ENCODE results near the gene DDX43.
A peak's percentile ranks its signal among the peaks of the same experiment; 100 is the strongest.
"Not testable (repeated sequence)": the region's sequence is repeated elsewhere in the genome, so short reads cannot be mapped to it uniquely, and the experiment has no call there.

The DDX43 gene

DNA sequence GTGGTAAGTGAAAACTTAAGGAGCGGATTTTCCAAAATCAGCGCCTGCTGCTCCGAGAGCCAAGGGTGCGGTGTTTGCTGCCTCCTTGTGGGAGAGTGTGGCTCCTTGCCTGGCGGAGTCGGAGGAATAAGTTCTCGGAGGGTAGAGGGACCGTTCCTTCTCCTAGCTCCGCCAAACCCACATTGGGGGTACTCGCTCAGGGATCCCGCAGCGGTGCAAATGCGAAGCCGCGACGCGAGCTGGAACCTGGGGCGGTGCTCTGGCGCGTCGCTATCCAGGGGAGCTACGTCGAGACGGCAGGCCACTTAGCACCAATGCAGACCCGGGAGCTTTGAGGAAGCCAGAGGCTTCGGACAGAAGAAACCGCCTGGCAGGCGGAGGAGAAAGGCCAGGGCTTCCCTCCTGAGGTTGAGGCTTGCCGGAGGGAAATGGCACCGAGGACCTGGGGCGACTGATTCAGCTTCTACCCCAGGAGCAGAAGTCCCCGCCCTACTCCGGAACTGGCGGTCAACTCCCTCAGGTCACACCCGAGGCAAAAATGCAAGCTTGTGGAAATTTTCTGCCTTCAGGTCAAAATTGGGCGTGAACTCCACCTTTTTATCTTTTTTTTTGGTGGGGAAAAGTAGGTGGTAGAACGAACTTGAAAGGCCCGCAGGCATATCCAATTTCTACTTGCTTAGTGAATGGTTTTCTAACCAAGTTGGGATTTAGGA is 5.7 kb upstream of the DDX43 start:
- peak; percentile 45 for DNase-seq (ENCODE audit: low read depth)

- no peak for DNase-seq (ENCODE audit: low read depth)
Measured at GRCh38 chr6:73389854-73390253, 4.8 kb upstream of the DDX43 start.

DNA sequence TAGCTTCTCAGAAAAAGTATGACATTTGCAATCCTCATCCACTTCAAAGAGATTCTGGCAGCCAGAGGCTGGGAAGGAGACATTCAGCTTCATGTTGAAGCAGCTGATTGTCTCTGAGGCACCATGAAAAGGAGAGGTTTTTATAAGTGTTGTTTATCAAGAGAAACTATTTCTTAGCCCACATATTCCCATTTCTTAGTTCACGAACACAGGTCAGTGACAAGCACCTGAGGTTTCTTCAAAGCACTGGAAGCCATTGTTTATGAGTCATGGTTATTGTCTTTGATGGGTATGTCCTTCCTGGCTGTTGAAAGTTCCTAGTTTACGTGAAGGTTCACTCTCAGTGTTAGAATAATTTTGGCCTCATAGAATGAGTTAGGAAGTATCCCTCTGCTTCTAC is 3.0 kb upstream of the DDX43 start:
- no peak for DNase-seq (ENCODE audit: low read depth)

GRCh38 chr6:73392188-73392587 is 2.4 kb upstream of the DDX43 start:
- not testable (repeated sequence) for DNase-seq (ENCODE audit: low read depth)

DNA sequence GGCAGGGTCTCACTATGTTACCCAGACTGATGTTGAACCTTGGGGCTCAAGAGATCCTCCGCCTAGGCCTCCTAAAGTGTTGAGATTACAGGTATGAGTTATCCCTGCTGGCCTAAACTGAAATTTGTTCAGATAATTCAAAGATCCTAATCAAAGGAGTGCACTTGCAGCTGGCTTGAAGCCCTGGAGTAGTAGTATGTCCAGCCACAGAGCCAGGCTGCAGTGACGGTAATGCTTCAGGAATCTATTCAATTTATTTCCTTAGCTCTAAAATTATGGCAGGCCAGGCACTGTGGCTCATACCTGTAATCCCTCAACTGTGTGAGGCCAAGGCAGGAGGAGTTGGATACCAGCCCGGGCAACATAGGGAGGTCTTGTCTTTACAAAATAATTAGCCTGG is 1.4 kb upstream of the DDX43 start:
- DNase-seq (ENCODE audit: low read depth): no peak

GRCh38 chr6:73395875-73396274 is 1.2 kb downstream of the DDX43 start:
- no peak for DNase-seq (ENCODE audit: low read depth)

DNA sequence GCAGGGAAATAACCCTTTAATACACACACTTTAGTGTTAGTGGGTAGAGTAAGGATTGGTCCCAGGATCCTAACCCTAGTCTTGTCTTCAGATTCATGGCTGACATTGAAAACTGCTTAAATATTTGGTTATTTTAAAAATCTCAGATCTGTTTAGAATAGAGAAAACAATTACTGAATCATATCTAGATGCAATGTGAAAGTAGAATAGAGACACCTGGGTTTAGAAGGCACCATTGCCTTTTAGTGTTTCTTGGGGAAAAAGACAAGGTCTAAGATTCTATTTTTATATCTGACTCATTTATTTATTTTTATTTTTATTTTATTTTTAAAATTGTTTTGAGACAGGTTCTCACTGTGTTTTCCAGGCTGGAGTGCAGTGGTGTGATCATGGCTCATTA is 6.0 kb downstream of the DDX43 start:
- DNase-seq (ENCODE audit: low read depth): no peak

- no peak for DNase-seq (ENCODE audit: low read depth)
Measured at GRCh38 chr6:73409395-73409794, 14.8 kb downstream of the DDX43 start.

- no peak for DNase-seq (ENCODE audit: low read depth)
Measured at GRCh38 chr6:73413102-73413501, 18.5 kb downstream of the DDX43 start.

DNA sequence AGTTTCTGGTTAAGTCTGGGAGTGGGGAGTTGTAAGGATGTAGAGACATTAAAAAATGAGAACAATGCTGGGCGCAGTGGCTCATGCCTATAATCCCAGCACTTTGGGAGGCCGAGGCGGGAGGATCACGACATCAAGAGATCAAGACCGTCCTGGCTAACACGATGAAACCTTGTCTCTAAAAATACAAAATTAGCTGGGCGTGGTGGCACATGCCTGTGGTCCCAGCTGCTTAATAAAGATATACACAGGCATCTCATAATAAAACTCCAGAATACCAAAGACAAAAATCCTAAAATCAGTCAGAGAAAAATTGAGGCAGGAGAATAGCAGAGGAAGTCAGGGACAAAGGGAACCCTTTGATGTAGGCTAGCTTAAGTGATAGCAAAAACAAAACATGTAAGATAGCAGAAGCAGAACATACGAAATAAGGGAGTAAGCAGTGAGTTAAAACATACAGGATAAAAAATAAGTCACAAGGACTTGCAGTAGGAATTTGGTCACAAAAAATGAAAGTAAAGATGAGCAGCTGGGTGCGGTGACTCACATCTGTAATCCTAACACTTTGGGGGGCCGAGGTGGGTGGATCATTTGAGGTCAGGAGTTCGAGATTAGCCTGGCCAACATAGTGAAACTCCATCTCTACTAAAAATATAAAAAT is 23.6 kb downstream of the DDX43 start:
- no peak for DNase-seq (ENCODE audit: low read depth)

GRCh38 chr6:73421534-73421933 is 26.9 kb downstream of the DDX43 start:
- DNase-seq (ENCODE audit: low read depth): no peak

GRCh38 chr6:73435236-73435635 is 40.6 kb downstream of the DDX43 start:
- DNase-seq (ENCODE audit: low read depth): no peak

- no peak for DNase-seq (ENCODE audit: low read depth)
Measured at GRCh38 chr6:73443555-73443954, 48.9 kb downstream of the DDX43 start.

DNA sequence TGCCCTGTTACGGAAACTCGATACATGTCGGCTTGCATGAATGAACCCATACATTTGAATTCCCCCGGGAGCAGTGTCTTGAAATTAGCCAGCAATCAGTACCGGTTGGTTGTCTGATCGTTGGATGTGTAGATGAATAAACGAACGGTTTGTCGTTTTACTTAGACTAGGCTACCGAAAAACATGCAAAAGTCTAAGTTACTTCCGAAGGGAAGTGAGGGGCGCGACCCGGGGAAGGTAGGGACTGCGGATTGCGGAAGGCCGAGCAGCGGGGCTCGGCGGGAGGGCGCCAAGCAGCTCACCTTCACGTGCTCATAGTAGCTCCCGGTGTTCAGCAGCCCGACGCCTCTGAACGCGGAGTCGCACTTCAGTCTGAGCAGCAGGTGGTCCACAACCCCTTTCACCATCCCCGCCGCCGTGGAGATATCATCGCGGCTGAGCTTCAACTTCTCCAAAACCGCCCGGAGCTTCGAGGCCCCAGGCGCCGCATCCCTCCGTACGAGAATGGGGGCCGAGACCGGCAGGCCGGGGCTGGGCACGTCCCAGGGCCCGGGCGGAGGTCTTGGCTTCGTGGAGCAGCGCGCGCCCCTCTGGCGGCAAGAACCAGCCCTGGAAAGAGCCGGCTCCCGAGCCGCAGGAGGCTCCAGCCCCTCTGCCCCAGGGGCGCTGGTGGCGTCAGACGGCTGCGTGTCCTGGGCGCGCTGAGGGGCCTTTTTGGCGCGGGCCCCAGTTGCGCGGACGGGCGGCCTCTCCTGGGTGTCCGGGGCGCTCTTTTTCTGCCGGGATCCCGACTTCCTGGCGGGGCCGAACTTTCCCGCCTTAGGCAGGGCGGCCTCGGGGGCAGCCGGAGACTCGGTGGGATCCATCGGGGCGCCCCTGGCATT is 56.8 kb downstream of the DDX43 start:
- peak; percentile 26 for DNase-seq (ENCODE audit: low read depth)

DNA sequence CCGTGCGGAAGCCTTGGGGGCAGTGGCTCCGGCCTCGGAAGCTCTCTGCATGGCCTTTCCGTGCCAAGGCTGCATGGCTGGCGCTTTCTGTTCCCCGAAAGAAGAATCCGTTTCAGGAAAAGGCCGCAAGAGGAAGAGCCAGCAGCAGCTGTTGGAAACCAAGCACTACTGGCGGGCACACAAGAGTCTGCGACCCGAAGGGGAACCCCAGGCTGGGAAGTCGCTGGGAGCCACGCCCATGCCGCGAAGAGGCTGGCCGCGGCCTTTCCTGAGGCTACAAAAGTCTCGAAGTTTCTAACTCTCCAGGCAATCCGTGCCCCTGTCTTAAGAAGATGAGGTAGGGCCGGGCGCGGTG is 57.5 kb downstream of the DDX43 start, which contains the start of gene CGAS:
TSS of gene CGAS (minus strand) at position 191 of the 355 bp plus-strand sequence. CDS start at position 75, 116 bp downstream.
- peak; percentile 63 for DNase-seq (ENCODE audit: low read depth)

DNA sequence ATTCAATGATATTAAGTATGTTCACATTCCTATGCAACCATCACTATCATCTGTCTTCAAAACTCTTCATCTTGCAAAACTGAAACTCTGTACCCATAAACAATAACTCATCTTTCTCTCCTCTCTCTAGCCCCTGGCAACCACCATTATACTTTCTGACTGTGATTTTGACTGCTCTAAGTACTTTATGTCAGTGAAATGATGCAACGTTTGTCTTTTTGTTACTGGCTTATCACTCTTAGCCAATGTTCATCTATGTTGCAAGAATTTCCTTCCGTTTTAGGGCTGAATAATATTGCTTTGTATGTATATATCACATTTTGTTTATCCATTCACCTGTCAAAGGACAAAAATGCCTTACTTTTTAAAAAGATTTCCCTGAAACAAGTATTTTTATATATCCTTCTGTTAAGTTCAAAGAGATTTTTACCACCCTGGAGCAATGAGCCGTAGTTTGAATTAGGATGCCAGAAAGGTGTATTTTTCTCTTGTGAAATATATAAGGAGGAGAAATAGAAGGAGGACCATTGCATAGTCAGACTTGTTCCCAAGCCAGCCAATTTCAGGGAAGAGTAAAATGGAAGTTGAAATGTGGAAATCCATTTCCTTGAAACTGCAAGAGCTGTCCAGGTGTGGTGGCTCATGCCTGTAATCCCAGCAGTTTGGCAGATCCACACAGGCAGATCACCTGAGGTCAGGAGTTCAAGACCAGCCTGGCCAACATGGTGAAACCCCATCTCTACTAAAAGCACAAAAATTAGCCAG is 61.4 kb downstream of the DDX43 start:
- DNase-seq (ENCODE audit: low read depth): no peak

DNA sequence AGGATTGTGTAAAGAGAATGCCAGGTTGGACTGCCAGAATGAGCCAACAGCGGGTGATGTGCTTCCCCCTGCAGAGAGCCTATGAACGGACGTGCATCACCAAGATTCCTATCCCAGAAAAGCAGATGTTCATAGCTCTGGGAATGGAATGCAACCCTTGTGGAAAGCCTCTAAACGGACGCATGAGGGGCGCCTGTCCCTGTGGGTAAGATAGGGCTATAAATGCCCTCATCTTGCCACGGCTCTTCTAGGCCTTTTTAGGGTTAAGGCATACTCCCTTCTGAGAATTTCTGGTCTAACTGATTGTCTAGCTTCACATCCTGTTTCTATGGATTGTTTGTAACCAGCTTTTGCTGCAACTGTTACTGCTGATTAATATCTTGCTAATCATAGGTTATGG is 64.8 kb downstream of the DDX43 start:
- DNase-seq (ENCODE audit: low read depth): not testable (repeated sequence)

DNA sequence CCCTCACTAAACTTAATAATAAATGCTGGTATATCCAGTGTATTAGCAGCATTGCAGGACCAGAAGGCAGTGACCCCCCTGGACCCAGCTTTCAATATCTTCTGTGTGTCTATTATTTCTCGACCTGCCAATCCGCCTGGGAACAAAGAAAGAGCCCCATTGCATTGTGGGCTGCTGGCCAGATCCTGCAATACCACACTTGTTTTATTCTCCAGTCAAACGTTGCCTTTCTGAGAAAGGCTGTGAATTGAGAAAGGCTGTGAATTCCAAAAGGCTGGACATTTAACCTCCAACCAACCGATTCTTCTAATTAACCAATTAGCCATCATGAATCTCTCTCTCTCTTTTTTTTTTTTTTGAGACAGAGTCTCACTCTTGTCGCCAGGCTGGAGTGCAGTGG is 65.4 kb downstream of the DDX43 start:
- no peak for DNase-seq (ENCODE audit: low read depth)

- DNase-seq (ENCODE audit: low read depth): peak; percentile 73
Measured at GRCh38 chr6:73461537-73462350, 67.1 kb downstream of the DDX43 start, which contains the start of gene MTO1. Gene MTO1 (plus strand): TSS chr6:73461737. CDS start chr6:73461855, 118 bp downstream.

Measured in stimulated activated CD8-positive, alpha-beta memory T cell treated with anti-CD3 and anti-CD28 coated beads, Interleukin-4, amount 100 ng/mL, for 24 hours (primary cell).